ENCODE data around the gene ZNF518B.

GRCh38 chr4:10448991-10449390, 8.2 kb downstream of the ZNF518B start:
- TF ChIP-seq POLR2A (IDR thresholded peaks at IDR 0.05; ENCODE audit: low read length) (no peak), GATA1 (IDR thresholded peaks at IDR 0.05; ENCODE audit: low read depth, low read length) (no peak)

All from erythroblast (primary cell).